K562 (cell line): ENCODE data around the gene NUB1. TPM values are rescaled to one million over a fixed set of nuclear protein-coding genes. Genes with fewer than 3 reads are reported as not detected.

Source experiments
- ATAC-seq: fragments of 200-7000 bp; cut with Tn5 transposase; 3 replicates; pipeline ENCODE4 v1.9.1; 2020; ENCODE audit warnings: moderate library complexity
- BruUV-seq: library from RNA; stranded (reverse); fragments of 400-500 nt; replicated peaks from 2 replicates; lab custom pipeline; 2021; lab: Mats Ljungman, UMichigan
- CTCF ChIA-PET: fragments of 300-600 bp; formaldehyde crosslinking; extraction: SDS; loops from one replicate; lab custom pipeline; 2021; ENCODE audit warnings: low intra/inter-chr PET ratio; lab: Yijun Ruan, JAX
- POLR2A ChIA-PET: fragments of 300-600, 350-650 bp; sonication (Branson Sonifier 250); formaldehyde crosslinking; extraction: SDS; loops from one replicate; lab custom pipeline; 2021; ENCODE audit warnings: antibody characterized with exemption, inconsistent platforms; lab: Yijun Ruan, JAX
- DNase-seq, 4 experiments: peaks; one replicate each; pipeline versions ENCODE4 v3.0.0 to v3.0.0-alpha.2; 2011 to 2018; ENCODE audit warnings: low spot score in 3 of 4, mixed read lengths in 3 of 4; ENCODE audit errors: extremely low read depth in 1 of 4
- FAIRE-seq: peaks from 2 replicates; lab custom pipeline; 2011; peaks lifted over from hg19 to GRCh38; lab: Jason Lieb, UNC
- H2AFZ ChIP-seq: 2 replicates; pipeline ENCODE4 v1.6.0; 2011; ENCODE audit warnings: low read depth, low read length, control low read depth, inconsistent platforms
- H3K27ac ChIP-seq: fragments of 200-600 bp; 3 replicates; pipeline ENCODE4 v1.8.0; 2011; ENCODE audit warnings: low read depth, mild to moderate bottlenecking, control low read depth, inconsistent platforms, low read length, moderate library complexity, mixed read lengths; ENCODE audit errors: extremely low read depth
- H3K27me3 ChIP-seq, 2 experiments: fragments of 300-600 bp in 1 of 2; 2 replicates in 1 of 2; 3 replicates in 1 of 2; pipeline versions ENCODE4 v1.6.0 to v1.8.0; 2011; ENCODE audit warnings: inconsistent platforms in 2 of 2, low read length in 2 of 2, mild to moderate bottlenecking in 1 of 2, mixed read lengths in 1 of 2, moderate library complexity in 1 of 2; ENCODE audit not compliant: control insufficient read depth in 2 of 2, insufficient read depth in 2 of 2
- H3K36me3 ChIP-seq: fragments of 300-600 bp; 3 replicates; pipeline ENCODE4 v1.8.0; 2011; ENCODE audit warnings: mild to moderate bottlenecking, low read length, inconsistent platforms; ENCODE audit not compliant: control insufficient read depth, insufficient read depth
- H3K4me1 ChIP-seq, 2 experiments: fragments of 200-600 bp in 1 of 2; replicated peaks in 1 of 2; 2 replicates in 1 of 2; 3 replicates in 1 of 2; pipeline versions ENCODE4 v1.5.1 to v1.8.0; 2011; ENCODE audit warnings: inconsistent platforms in 2 of 2, low read length in 2 of 2, mild to moderate bottlenecking in 1 of 2, mixed read lengths in 1 of 2, moderate library complexity in 1 of 2; ENCODE audit not compliant: control insufficient read depth in 2 of 2, insufficient read depth in 2 of 2
- H3K4me2 ChIP-seq: 2 replicates; pipeline ENCODE4 v1.6.1; 2011; ENCODE audit warnings: low read length, control low read depth, inconsistent platforms, mixed read lengths; ENCODE audit not compliant: insufficient read depth
- H3K4me3 ChIP-seq: fragments of 200-600 bp; sonication (generic), shearing (Covaris generic); 2 replicates; pipeline ENCODE4 v1.5.1; 2016; ENCODE audit warnings: control low read depth, inconsistent platforms
- H3K79me2 ChIP-seq: fragments of 200-600 bp; 3 replicates; pipeline ENCODE4 v1.8.0; 2011; ENCODE audit warnings: low read length, inconsistent platforms; ENCODE audit not compliant: control insufficient read depth, insufficient read depth
- H3K9ac ChIP-seq, 2 experiments: 2 replicates each; pipeline versions ENCODE4 v1.6.0 to v1.6.1; 2011; ENCODE audit warnings: low read depth in 2 of 2, low read length in 2 of 2, control low read depth in 1 of 2, inconsistent platforms in 1 of 2, mild to moderate bottlenecking in 1 of 2, mixed read lengths in 1 of 2; ENCODE audit not compliant: insufficient read depth in 1 of 2
- H3K9me1 ChIP-seq: one replicate; pipeline ENCODE4 v1.6.0; 2011; ENCODE audit warnings: inconsistent platforms, mild to moderate bottlenecking, low read length, moderate library complexity; ENCODE audit not compliant: control insufficient read depth, insufficient read depth
- H3K9me3 ChIP-seq: replicated peaks from 2 replicates; pipeline ENCODE4 v1.5.1; 2011; ENCODE audit warnings: low read depth, low read length, inconsistent platforms; ENCODE audit not compliant: control insufficient read depth, insufficient read depth
- H4K20me1 ChIP-seq: replicated peaks from 2 replicates; pipeline ENCODE4 v1.6.1; 2011; ENCODE audit warnings: low read length, inconsistent platforms, mixed read lengths; ENCODE audit not compliant: control insufficient read depth, insufficient read depth
- RBM25 ChIP-seq: fragments of 200-400 bp; formaldehyde crosslinking; IDR thresholded peaks from 2 replicates; pipeline ENCODE4 v1.6.1; 2018; ENCODE audit warnings: low read length, low read depth, moderate library complexity; ENCODE audit not compliant: severe bottlenecking
- XRCC3 ChIP-seq: fragments of 450-650 bp; IDR thresholded peaks from 2 replicates; pipeline ENCODE4 v1.6.1; 2017; ENCODE audit warnings: mild to moderate bottlenecking, moderate library complexity
- ZNF121 ChIP-seq: sonication (generic); formaldehyde crosslinking; conservative IDR thresholded peaks from 2 replicates; pipeline ENCODE4 v1.8.0; 2022; ENCODE audit warnings: missing genetic modification reagents
- WGBS: fragments of 100-300 bp; shearing (Covaris generic); methylation state at CpG from one replicate; pipeline ENCODE4 v1.1.6; 2016; ENCODE audit warnings: low coverage, mixed read lengths; ENCODE audit not compliant: insufficient coverage; ENCODE audit errors: missing lambda C conversion rate; 5-methylcytosine and 5-hydroxymethylcytosine counted together
- in situ Hi-C: fragments of 300-500 bp; cut with MboI; formaldehyde crosslinking; loops from 4 replicates; pipeline ENCODE4 v1.15.0; 2018; ENCODE audit warnings: inconsistent platforms, mixed read lengths
- intact Hi-C: fragments of 100-400 bp; cut with micrococcal nuclease; formaldehyde crosslinking; loops from 2 replicates; pipeline ENCODE4 v1.14.2; 2022
- polyA plus RNA-seq, 8 experiments: library from polyadenylated mRNA; depleted of rRNA in 4 of 8; stranded (reverse) in 5 of 8; unstranded in 3 of 8; fragments of >200 nt; fragmentation: Nextera tagmentation in 2 of 8; fragmentation: Illumina TruSeq in 1 of 8; extraction: Ambion mirVana in 2 of 8; extraction: Trizol in 1 of 8; gene quantifications; 2 replicates each; pipeline versions ENCODE4 v1.2.1 to v1.2.3, GENCODE V29; 2011 to 2014; ENCODE audit warnings: inconsistent platforms in 1 of 8, missing spikeins in 1 of 8
- total RNA-seq, 7 experiments: library from RNA; depleted of rRNA in 6 of 7; stranded (reverse); fragments of >200 nt in 6 of 7; fragmentation: Illumina TruSeq in 2 of 7; extraction: Trizol in 2 of 7; gene quantifications; 2 replicates each; pipeline versions ENCODE4 v1.2.1 to v1.2.3, GENCODE V29; 2011 to 2021; ENCODE audit warnings: low replicate concordance in 1 of 7
- TF ChIP-seq, protein P1 (sequence below): fragments of 450-650 bp; IDR thresholded peaks from 2 replicates; pipeline ENCODE4 v1.6.1; 2016; ENCODE audit warnings: antibody characterized with exemption

Gene NUB1
- total and polyA plus RNA-seq, 9 of the 15 experiments (the other 6 are each of a cell fraction or from before 2014, with no cell fraction given): 43.2 to 159 (median 85.2) TPM

DNA sequence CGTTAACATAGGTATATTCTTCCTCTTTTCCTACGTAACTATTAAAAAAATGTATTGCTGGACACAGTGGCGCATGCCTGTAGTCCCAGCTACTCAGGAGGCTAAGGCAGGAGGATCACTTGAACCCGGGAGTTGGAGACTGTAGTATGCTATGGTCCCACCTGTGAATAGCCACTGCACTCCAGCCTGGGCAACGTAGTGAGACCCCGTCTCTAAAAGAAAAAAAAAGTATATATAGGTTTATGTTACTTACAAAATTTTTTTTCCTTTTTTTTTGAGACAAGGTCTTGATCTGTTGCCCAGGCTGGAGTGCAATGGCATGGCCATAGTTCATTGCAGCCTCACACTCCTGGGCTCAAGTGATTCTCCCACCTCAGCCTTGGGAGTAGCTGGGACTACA lies 5.6 kb downstream of the NUB1 start:
- Histone ChIP-seq H3K36me3 (peaks cover 67% of the 10 kb centered on the region), H3K9me1 (no peaks in the 10 kb centered on the region), H2AFZ (no peak overlapping the region), H3K4me3 (no peak overlapping the region), H3K9ac (no peak overlapping the region), H4K20me1 (no peaks in the 10 kb centered on the region), H3K4me1 (peaks cover 4 to 17% of the 10 kb centered on the region in 2 experiments; a peak in 4 of 5 replicates), H3K79me2 (peaks cover 15% of the 10 kb centered on the region), H3K27ac (no peak overlapping the region), H3K9me3 (no peaks in the 10 kb centered on the region), H3K4me2 (no peak overlapping the region), H3K27me3 (no peaks in the 10 kb centered on the region)
- POLR2A ChIA-PET: no interaction called here
- no peak for DNase-seq
- 95% methylated on average over 6 of the region's 6 CpGs for WGBS
- CTCF ChIA-PET: no interaction called here
- in situ Hi-C loops: no loop called here
- no peak for ATAC-seq
- BruUV-seq: no TSS peak
- TF ChIP-seq XRCC3 (no peak), ZNF121 (CRISPR knock-in tag) (peak; percentile 40), RBM25 (peak; percentile 51)
- TF ChIP-seq, protein P1, sequence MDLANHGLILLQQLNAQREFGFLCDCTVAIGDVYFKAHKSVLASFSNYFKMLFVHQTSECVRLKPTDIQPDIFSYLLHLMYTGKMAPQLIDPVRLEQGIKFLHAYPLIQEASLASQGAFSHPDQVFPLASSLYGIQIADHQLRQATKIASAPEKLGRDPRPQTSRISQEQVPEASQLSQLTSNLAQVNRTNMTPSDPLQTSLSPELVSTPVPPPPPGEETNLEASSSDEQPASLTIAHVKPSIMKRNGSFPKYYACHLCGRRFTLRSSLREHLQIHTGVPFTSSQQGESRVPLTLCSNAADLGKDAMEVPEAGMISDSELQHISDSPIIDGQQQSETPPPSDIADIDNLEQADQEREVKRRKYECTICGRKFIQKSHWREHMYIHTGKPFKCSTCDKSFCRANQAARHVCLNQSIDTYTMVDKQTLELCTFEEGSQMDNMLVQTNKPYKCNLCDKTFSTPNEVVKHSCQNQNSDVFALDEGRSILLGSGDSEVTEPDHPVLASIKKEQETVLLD: no peak
- intact Hi-C loops: no loop called here
- no peak for FAIRE-seq
